Measurements from ENCODE around the gene TEC. TPM values are rescaled to one million over a fixed set of nuclear protein-coding genes. Genes with fewer than 3 reads are reported as not detected.

The TEC gene
- total RNA-seq, 1 experiment from 2014 or later: 4.5 TPM

DNA sequence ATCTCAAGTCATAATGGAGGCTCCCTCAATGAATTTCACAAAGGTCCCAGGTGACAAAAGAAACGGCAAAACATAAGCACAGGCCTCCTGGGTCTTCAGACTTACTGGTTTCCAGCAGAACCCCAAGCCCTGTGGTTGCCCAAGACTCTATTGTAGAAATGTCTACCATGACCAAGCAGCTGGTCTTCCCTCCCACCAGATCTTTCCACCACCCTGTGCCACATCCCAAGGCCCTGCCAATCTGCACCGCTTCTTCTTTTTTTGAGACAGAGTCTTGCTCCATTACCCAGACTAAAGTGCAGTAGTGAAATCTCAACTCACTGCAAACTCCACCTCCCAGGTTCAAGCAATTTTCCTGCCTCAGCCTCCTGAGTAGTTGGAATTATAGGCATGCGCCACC is 112.4 kb downstream of the TEC start:
- no peaks in the 10 kb centered on the region for H3K79me2 ChIP-seq (ENCODE audit: insufficient read depth, low read length)
- H3K36me3 ChIP-seq (ENCODE audit: control insufficient read depth in 1 of 2, insufficient read depth in 2 of 2, low read length in 2 of 2): peaks cover 0 to 9% of the 10 kb centered on the region in 2 experiments; a peak in 1 of 4 replicates
- ChIA-PET RAD21 (ENCODE audit: low non-redundant PET in 1 of 2, low total read pairs in 2 of 2, uncharacterized antibody in 2 of 2, unreplicated experiment in 2 of 2) (no interaction called here), POLR2A (no interaction called here), CTCF (no interaction called here)
- intact Hi-C loops (cut with micrococcal nuclease): no loop called here
- no peak overlapping the region for H3K4me2 ChIP-seq (ENCODE audit: low read length)
- BruUV-seq (replicated peaks): no TSS peak
- no peak overlapping the region for H3K4me3 ChIP-seq (replicated peaks in 1 of 2; ENCODE audit: low read depth in 1 of 2, low read length in 2 of 2)
- H4K20me1 ChIP-seq (ENCODE audit: insufficient read depth): no peaks in the 10 kb centered on the region
- ATAC-seq (no peak), DNase-seq (ENCODE audit: low read depth, low spot score) (no peak)
- H3K9me2 ChIP-seq (ENCODE audit: insufficient read depth): no peaks in the 10 kb centered on the region
- no peak overlapping the region for H3K27ac ChIP-seq (ENCODE audit: low read depth, low read length)
- H3K4me1 ChIP-seq (ENCODE audit: control insufficient read depth in 1 of 2, insufficient read depth in 2 of 2, low read length in 2 of 2): peaks cover 0 to 4% of the 10 kb centered on the region in 2 experiments; a peak in 1 of 4 replicates
- H3K9ac ChIP-seq (ENCODE audit: low read length): no peak overlapping the region
- no peaks in the 10 kb centered on the region for H3K27me3 ChIP-seq (ENCODE audit: insufficient read depth, low read length)
- H2AFZ ChIP-seq (ENCODE audit: low read depth, low read length, poor library complexity, severe bottlenecking): no peak overlapping the region
- TF ChIP-seq ZFX (IDR thresholded peaks at IDR 0.05): no peak
- TF ChIP-seq YY1 (IDR thresholded peaks at IDR 0.05; ENCODE audit: extremely low read depth, insufficient replicate concordance, low read depth, low read length): no peak
- TF ChIP-seq EZH2phosphoT487 (IDR thresholded peaks at IDR 0.05; ENCODE audit: borderline replicate concordance): no peak
- TF ChIP-seq CBX3 (IDR thresholded peaks at IDR 0.05; ENCODE audit: low read depth): no peak
- TF ChIP-seq, protein P1, sequence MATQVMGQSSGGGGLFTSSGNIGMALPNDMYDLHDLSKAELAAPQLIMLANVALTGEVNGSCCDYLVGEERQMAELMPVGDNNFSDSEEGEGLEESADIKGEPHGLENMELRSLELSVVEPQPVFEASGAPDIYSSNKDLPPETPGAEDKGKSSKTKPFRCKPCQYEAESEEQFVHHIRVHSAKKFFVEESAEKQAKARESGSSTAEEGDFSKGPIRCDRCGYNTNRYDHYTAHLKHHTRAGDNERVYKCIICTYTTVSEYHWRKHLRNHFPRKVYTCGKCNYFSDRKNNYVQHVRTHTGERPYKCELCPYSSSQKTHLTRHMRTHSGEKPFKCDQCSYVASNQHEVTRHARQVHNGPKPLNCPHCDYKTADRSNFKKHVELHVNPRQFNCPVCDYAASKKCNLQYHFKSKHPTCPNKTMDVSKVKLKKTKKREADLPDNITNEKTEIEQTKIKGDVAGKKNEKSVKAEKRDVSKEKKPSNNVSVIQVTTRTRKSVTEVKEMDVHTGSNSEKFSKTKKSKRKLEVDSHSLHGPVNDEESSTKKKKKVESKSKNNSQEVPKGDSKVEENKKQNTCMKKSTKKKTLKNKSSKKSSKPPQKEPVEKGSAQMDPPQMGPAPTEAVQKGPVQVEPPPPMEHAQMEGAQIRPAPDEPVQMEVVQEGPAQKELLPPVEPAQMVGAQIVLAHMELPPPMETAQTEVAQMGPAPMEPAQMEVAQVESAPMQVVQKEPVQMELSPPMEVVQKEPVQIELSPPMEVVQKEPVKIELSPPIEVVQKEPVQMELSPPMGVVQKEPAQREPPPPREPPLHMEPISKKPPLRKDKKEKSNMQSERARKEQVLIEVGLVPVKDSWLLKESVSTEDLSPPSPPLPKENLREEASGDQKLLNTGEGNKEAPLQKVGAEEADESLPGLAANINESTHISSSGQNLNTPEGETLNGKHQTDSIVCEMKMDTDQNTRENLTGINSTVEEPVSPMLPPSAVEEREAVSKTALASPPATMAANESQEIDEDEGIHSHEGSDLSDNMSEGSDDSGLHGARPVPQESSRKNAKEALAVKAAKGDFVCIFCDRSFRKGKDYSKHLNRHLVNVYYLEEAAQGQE (IDR thresholded peaks at IDR 0.05; ENCODE audit: low read depth): no peak
- TF ChIP-seq, protein P2, sequence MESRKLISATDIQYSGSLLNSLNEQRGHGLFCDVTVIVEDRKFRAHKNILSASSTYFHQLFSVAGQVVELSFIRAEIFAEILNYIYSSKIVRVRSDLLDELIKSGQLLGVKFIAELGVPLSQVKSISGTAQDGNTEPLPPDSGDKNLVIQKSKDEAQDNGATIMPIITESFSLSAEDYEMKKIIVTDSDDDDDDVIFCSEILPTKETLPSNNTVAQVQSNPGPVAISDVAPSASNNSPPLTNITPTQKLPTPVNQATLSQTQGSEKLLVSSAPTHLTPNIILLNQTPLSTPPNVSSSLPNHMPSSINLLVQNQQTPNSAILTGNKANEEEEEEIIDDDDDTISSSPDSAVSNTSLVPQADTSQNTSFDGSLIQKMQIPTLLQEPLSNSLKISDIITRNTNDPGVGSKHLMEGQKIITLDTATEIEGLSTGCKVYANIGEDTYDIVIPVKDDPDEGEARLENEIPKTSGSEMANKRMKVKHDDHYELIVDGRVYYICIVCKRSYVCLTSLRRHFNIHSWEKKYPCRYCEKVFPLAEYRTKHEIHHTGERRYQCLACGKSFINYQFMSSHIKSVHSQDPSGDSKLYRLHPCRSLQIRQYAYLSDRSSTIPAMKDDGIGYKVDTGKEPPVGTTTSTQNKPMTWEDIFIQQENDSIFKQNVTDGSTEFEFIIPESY (IDR thresholded peaks at IDR 0.05; ENCODE audit: extremely low read depth, insufficient replicate concordance, low read length): no peak
- TF ChIP-seq, protein P3, sequence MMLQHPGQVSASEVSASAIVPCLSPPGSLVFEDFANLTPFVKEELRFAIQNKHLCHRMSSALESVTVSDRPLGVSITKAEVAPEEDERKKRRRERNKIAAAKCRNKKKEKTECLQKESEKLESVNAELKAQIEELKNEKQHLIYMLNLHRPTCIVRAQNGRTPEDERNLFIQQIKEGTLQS (IDR thresholded peaks at IDR 0.05): no peak
- no peak for TF ChIP-seq SRF (IDR thresholded peaks at IDR 0.05; ENCODE audit: low read depth)
- no peak for TF ChIP-seq POLR2AphosphoS5 (IDR thresholded peaks at IDR 0.05; ENCODE audit: low read depth, low read length)
- TF ChIP-seq CEBPB (IDR thresholded peaks at IDR 0.05; ENCODE audit: low read depth): no peak
- TF ChIP-seq, protein P4, sequence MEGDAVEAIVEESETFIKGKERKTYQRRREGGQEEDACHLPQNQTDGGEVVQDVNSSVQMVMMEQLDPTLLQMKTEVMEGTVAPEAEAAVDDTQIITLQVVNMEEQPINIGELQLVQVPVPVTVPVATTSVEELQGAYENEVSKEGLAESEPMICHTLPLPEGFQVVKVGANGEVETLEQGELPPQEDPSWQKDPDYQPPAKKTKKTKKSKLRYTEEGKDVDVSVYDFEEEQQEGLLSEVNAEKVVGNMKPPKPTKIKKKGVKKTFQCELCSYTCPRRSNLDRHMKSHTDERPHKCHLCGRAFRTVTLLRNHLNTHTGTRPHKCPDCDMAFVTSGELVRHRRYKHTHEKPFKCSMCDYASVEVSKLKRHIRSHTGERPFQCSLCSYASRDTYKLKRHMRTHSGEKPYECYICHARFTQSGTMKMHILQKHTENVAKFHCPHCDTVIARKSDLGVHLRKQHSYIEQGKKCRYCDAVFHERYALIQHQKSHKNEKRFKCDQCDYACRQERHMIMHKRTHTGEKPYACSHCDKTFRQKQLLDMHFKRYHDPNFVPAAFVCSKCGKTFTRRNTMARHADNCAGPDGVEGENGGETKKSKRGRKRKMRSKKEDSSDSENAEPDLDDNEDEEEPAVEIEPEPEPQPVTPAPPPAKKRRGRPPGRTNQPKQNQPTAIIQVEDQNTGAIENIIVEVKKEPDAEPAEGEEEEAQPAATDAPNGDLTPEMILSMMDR (IDR thresholded peaks at IDR 0.05 in 2 of 3, conservative IDR thresholded peaks at IDR 0.05 in 1 of 3; ENCODE audit: borderline replicate concordance in 1 of 3, insufficient read depth in 1 of 3, low read depth in 2 of 3, low read length in 2 of 3): no peak
- no peak for TF ChIP-seq FOSL1 (IDR thresholded peaks at IDR 0.05; ENCODE audit: low read depth)
- TF ChIP-seq EZH2 (IDR thresholded peaks at IDR 0.05): no peak
- no peak for TF ChIP-seq SP1 (IDR thresholded peaks at IDR 0.05; ENCODE audit: low read depth)
- TF ChIP-seq ELF1 (IDR thresholded peaks at IDR 0.05; ENCODE audit: borderline replicate concordance, low read depth): no peak
- TF ChIP-seq TCF7L2 (IDR thresholded peaks at IDR 0.05; ENCODE audit: borderline replicate concordance, extremely low read depth, insufficient read depth, insufficient read length): no peak
- TF ChIP-seq, protein P5, sequence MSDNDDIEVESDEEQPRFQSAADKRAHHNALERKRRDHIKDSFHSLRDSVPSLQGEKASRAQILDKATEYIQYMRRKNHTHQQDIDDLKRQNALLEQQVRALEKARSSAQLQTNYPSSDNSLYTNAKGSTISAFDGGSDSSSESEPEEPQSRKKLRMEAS (IDR thresholded peaks at IDR 0.05): no peak
- no peak for TF ChIP-seq RAD21 (IDR thresholded peaks at IDR 0.05; ENCODE audit: low read depth)
- TF ChIP-seq POLR2A (IDR thresholded peaks at IDR 0.05; ENCODE audit: borderline replicate concordance, extremely low read depth, insufficient read depth, insufficient read length): no peak
- no peak for TF ChIP-seq EGR1 (IDR thresholded peaks at IDR 0.05; ENCODE audit: low read depth)
- no peaks in the 10 kb centered on the region for H3K9me3 ChIP-seq (ENCODE audit: control insufficient read depth in 1 of 2, insufficient read depth in 1 of 2, low read depth in 1 of 2, low read length in 2 of 2)
